Measurements from ENCODE around the gene PPP1R3G.
A peak's percentile ranks its signal among the peaks of the same experiment; 100 is the strongest.

PPP1R3G gene

DNA sequence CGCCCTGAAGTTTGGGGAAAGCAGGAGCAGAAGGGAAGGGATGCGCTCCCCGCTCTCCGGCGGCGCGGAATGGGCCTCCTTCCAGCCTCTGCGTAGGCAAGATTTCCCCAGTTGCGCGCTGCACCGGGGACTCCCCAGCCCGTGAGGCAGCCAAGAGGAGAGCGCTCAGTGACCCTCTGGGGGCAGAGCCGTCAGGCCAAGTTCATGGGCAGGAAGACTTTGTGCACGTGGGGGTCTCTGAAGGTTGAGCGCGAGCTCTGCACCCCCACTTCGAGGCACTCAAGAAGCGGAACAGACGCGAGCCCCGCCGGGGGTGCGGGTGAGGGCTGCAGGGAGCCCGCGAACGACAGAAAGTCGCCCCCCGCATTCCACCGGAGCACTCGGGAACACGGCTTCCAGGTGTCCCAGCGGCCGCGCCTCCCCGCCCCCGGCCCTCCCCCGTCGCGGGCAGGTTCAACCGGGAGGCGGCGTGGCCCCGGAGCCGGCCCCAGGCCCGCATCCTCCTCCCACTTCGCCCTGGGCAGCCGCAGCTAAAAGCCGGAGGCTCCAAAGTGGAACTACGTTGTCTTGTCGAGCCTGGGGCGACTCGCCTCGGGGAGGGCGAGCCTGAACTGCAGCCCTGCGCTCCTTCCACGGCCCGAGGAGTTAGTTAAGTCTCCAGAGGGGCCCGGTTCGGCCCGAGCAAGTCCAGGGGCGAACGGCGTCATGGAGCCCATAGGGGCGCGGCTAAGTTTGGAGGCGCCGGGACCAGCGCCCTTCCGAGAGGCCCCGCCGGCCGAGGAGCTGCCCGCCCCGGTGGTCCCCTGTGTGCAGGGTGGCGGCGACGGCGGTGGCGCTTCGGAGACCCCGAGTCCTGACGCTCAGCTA is at the start of gene PPP1R3G:
Gene PPP1R3G (plus strand): TSS at position 561 of the 867 bp plus-strand sequence. CDS start 145 bp downstream, at position 706.
- DNase-seq (ENCODE audit: low read depth): no peak

DNA sequence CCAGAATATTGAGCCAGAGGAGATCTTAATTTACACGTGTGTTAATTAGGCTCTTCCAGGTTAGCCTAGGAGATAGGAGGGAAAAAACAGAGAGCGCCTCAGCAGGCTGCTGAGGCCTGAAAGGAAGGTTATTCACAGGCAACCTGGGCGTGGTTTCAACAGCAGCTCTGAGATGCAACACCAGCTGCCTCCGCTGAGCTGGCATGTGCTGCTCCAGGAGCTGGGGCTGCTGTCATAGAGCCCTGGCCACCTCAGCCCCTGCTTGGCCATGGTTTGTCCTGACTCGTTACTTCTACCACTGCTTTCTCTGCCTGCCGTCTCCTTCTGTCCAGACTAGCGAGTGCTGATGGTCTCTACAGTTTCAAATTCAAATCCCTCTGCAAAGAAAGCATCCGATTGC is 48.9 kb upstream of the PPP1R3G start:
- in situ Hi-C loops (cut with HindIII; ENCODE audit: low sequenced_read_pairs): no loop called here
- TF ChIP-seq, protein P1, sequence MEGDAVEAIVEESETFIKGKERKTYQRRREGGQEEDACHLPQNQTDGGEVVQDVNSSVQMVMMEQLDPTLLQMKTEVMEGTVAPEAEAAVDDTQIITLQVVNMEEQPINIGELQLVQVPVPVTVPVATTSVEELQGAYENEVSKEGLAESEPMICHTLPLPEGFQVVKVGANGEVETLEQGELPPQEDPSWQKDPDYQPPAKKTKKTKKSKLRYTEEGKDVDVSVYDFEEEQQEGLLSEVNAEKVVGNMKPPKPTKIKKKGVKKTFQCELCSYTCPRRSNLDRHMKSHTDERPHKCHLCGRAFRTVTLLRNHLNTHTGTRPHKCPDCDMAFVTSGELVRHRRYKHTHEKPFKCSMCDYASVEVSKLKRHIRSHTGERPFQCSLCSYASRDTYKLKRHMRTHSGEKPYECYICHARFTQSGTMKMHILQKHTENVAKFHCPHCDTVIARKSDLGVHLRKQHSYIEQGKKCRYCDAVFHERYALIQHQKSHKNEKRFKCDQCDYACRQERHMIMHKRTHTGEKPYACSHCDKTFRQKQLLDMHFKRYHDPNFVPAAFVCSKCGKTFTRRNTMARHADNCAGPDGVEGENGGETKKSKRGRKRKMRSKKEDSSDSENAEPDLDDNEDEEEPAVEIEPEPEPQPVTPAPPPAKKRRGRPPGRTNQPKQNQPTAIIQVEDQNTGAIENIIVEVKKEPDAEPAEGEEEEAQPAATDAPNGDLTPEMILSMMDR (IDR thresholded peaks at IDR 0.05; ENCODE audit: low read depth, low read length, missing control alignments): no peak
- no peak overlapping the region for H3K4me3 ChIP-seq (ENCODE audit: low read depth, low read length)
- DNase-seq (ENCODE audit: low read depth): no peak

More for the DNA sequence above, at the start of gene PPP1R3G:
- in situ Hi-C loops (cut with HindIII; ENCODE audit: low sequenced_read_pairs): no loop called here
- TF ChIP-seq, protein P1 (IDR thresholded peaks at IDR 0.05; ENCODE audit: low read depth, low read length, missing control alignments): no peak
- peak within 1 kb of the TSS; percentile 47 for H3K4me3 ChIP-seq (ENCODE audit: low read depth, low read length)

DNA sequence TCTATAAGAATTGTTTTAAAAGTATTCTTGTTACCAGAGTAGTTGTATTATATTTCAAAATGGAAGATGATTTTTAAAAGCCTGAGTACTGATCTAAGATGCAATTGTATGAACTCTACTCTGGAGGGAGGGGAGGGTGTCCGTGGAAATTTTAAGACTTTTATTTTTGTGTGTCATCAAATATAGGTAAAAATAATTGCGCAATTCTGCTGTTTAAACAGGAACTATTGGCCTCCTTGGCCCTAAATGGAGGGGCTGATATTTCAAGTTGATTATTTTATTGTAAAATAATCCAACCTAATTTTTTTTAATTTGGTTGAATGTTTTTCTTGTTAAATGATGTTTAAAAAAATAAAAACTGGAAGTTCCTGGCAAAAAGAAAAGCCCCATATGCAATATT is 43.2 kb upstream of the PPP1R3G start:
- DNase-seq (ENCODE audit: low read depth): no peak
- in situ Hi-C loops (cut with HindIII; ENCODE audit: low sequenced_read_pairs): no loop called here
- no peak overlapping the region for H3K4me3 ChIP-seq (ENCODE audit: low read depth, low read length)
- TF ChIP-seq, protein P1 (IDR thresholded peaks at IDR 0.05; ENCODE audit: low read depth, low read length, missing control alignments): no peak

DNA sequence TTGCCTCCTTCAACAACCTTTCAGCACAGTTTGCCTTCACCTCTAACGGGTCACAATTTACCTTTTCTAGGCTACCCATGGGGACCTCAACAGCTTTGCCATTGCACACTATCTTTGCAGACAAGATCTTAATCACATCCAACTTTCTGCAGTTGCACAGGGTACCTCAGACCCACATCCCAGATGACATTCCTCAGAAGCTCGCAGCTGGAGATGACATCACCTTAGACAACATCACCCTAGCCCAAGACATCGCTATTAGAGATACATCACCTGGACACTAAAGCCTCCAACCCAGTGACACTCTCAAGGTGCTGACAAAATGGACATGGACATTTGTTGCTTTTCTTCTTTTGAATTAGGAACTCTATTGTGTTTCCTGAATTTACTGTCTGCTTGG is 42.7 kb upstream of the PPP1R3G start:
- in situ Hi-C loops (cut with HindIII; ENCODE audit: low sequenced_read_pairs): no loop called here
- TF ChIP-seq, protein P1 (IDR thresholded peaks at IDR 0.05; ENCODE audit: low read depth, low read length, missing control alignments): no peak
- no peak overlapping the region for H3K4me3 ChIP-seq (ENCODE audit: low read depth, low read length)
- DNase-seq (ENCODE audit: low read depth): no peak

DNA sequence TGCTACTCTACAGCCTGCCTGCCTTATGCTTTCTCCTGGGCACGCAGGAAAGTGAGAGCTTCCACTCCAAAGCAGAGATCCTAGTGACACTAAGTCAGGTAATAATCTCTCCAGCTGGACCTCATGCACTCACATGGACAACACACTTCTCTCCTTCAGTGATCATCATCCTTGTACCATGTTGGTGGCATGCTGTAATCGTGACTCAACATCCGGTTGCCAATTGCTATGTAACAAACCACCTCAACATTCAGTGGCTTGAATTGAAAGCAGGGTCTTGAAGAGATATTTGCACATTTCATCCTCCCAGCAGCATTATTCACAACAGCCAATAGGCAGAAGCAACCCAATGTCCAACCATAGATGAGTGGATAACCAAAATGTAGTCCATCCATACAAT is 40.3 kb upstream of the PPP1R3G start:
- H3K4me3 ChIP-seq (ENCODE audit: low read depth, low read length): no peak overlapping the region
- TF ChIP-seq, protein P1 (IDR thresholded peaks at IDR 0.05; ENCODE audit: low read depth, low read length, missing control alignments): no peak
- DNase-seq (ENCODE audit: low read depth): no peak
- in situ Hi-C loops (cut with HindIII; ENCODE audit: low sequenced_read_pairs): no loop called here

DNA sequence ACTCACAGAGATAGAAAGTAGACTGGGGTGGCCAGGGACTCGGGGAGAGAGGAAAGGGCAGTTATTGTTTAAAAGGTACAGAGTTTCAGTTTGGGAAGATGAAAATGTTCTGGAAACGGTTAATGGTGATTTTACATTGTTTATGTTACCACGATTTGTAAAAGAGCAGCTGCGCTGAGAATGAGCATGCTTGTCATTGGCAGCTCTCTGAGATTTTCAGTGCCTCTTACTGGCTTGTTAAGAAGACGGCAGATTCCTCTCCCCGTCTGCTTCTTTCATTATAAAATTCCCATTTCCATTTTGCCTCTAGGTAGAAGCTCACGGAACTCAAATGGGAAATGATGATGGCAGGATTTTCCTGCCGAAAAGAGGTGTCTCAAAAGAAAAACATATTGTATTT is 39.7 kb upstream of the PPP1R3G start:
- no peak for DNase-seq (ENCODE audit: low read depth)
- H3K4me3 ChIP-seq (ENCODE audit: low read depth, low read length): no peak overlapping the region
- in situ Hi-C loops (cut with HindIII; ENCODE audit: low sequenced_read_pairs): no loop called here
- TF ChIP-seq, protein P1 (IDR thresholded peaks at IDR 0.05; ENCODE audit: low read depth, low read length, missing control alignments): no peak
